Measurements from ENCODE around the gene VTI1B.

VTI1B gene

DNA sequence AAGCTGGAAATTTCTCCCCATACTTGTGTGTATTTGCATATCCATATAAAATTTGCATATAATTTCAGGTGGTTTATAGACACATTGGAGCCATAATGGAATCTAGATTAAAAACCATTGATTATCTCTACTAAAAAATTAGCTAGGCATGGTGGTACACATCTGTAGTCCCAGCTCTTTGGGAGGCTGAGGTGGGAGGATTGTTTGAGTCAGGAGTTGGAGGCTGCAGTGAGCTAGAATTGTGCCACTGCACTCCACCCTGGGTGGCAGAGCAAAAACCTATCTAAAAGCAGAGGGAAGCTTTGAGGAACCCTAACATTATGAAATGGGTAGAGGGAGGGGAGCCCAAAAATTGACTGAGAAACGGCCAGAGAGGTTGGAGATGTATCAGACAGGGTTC is 23.7 kb upstream of the VTI1B start:
- Mint-ChIP-seq H3K27me3 (ENCODE audit: low read depth) (peaks cover 4% of the 10 kb centered on the region), H3K4me3 (no peak overlapping the region), H3K27ac (no peak overlapping the region), H3K9me3 (no peaks in the 10 kb centered on the region), H3K4me1 (peaks cover 17% of the 10 kb centered on the region), H3K36me3 (ENCODE audit: low read depth) (no peaks in the 10 kb centered on the region)
- TF ChIP-seq, protein P1, sequence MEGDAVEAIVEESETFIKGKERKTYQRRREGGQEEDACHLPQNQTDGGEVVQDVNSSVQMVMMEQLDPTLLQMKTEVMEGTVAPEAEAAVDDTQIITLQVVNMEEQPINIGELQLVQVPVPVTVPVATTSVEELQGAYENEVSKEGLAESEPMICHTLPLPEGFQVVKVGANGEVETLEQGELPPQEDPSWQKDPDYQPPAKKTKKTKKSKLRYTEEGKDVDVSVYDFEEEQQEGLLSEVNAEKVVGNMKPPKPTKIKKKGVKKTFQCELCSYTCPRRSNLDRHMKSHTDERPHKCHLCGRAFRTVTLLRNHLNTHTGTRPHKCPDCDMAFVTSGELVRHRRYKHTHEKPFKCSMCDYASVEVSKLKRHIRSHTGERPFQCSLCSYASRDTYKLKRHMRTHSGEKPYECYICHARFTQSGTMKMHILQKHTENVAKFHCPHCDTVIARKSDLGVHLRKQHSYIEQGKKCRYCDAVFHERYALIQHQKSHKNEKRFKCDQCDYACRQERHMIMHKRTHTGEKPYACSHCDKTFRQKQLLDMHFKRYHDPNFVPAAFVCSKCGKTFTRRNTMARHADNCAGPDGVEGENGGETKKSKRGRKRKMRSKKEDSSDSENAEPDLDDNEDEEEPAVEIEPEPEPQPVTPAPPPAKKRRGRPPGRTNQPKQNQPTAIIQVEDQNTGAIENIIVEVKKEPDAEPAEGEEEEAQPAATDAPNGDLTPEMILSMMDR (IDR thresholded peaks at IDR 0.05; ENCODE audit: unreplicated experiment in 3 of 3): no peak

DNA sequence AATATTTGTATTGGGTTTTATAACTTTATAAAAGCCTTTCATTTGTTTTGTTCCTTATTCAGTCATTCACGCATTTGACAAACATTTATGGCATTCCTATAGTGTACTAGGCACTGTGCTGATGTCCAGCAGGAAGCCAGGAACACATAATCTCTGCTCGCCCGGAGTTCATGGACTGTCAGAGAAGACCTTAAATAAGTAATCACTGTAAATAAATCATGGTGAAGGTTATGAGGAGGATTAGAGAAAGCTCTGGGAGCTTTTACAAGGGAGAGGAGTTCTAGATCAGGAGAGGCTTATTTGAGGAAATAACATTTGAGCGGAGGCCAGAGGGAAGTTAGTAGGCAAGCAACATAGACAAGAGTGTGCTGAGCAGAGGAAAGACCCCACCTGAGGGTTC is 22.6 kb upstream of the VTI1B start:
- Mint-ChIP-seq H3K4me3 (no peak overlapping the region), H3K4me1 (peaks cover 27% of the 10 kb centered on the region), H3K27ac (no peak overlapping the region), H3K27me3 (ENCODE audit: low read depth) (peaks cover 4% of the 10 kb centered on the region), H3K9me3 (no peaks in the 10 kb centered on the region), H3K36me3 (ENCODE audit: low read depth) (peaks cover 8% of the 10 kb centered on the region)
- TF ChIP-seq, protein P1 (IDR thresholded peaks at IDR 0.05; ENCODE audit: unreplicated experiment in 3 of 3): no peak

- Mint-ChIP-seq H3K27me3 (ENCODE audit: low read depth) (peaks cover 4% of the 10 kb centered on the region), H3K36me3 (ENCODE audit: low read depth) (peaks cover 22% of the 10 kb centered on the region), H3K4me1 (peaks cover 27% of the 10 kb centered on the region), H3K4me3 (peak within 1 kb of the TSS; percentile 89 to 95 (median 93)), H3K9me3 (no peaks in the 10 kb centered on the region), H3K27ac (peak within 1 kb of the TSS; percentile 85 to 94 (median 86))
- TF ChIP-seq, protein P1 (IDR thresholded peaks at IDR 0.05; ENCODE audit: unreplicated experiment in 3 of 3): no peak
Observed at GRCh38 chr14:67695394-67695949, 21.0 kb upstream of the VTI1B start, which contains the start of gene RDH11. TSS of gene RDH11 (minus strand) at chr14:67695764. CDS start at chr14:67695703, 61 bp downstream.

DNA sequence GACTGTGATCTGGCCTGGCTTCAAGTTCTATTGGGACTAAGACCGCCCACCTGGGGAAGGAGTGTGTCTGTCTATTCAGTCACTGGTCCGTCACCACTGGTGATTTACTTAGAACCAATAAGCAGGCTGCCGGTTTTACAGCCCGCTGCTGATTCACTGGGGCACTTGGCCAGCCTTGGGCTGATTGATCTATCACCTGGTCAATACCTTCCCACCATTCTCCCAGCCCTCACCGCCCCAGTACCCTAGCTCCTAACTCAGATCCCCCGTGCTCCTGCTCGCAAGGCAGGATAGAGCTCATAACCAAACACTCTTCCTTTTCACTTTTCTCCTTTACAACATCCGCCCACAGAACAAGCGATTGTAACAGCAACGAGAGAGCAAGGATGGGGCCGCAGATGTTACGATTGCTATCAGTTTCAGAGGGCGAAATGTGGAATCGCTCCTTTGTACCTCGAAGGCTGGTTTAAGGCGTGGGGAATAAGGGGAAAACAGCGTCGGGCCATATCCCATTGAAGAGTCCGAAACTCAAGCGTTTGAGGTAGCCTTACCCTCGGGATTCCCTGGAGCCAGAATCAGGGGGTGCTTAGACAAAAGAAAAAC is 20.5 kb upstream of the VTI1B start:
- Mint-ChIP-seq H3K4me1 (peaks cover 27% of the 10 kb centered on the region), H3K4me3 (peak overlapping the region; percentile 89 to 95 (median 93)), H3K27ac (peak overlapping the region; percentile 85 to 94 (median 86)), H3K27me3 (ENCODE audit: low read depth) (peaks cover 4% of the 10 kb centered on the region), H3K36me3 (ENCODE audit: low read depth) (peaks cover 28% of the 10 kb centered on the region), H3K9me3 (no peaks in the 10 kb centered on the region)
- TF ChIP-seq, protein P1 (IDR thresholded peaks at IDR 0.05; ENCODE audit: unreplicated experiment in 3 of 3): no peak

DNA sequence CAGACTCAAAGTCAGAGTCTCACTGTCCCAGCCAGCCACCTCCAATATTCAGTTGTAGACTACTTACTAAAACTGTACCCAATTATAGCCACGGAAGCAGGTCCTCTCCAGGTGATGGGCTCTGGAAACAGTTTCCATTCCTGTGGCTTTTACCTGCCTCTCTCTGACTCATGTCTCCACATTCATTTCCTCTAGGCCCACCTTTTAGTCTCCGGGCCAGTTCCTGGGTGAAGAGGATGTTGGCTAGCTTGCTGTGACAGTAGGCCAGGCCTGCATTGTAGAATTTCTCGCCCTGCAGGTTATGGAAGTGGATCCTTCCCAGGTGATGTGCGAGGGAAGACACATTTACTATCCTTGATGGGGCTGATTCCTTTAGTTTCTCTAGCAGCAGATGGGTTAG is 15.6 kb upstream of the VTI1B start:
- Mint-ChIP-seq H3K4me1 (peaks cover 19% of the 10 kb centered on the region), H3K27ac (no peak overlapping the region), H3K9me3 (no peaks in the 10 kb centered on the region), H3K36me3 (ENCODE audit: low read depth) (peaks cover 71% of the 10 kb centered on the region), H3K4me3 (no peak overlapping the region), H3K27me3 (ENCODE audit: low read depth) (no peaks in the 10 kb centered on the region)
- TF ChIP-seq, protein P1 (IDR thresholded peaks at IDR 0.05; ENCODE audit: unreplicated experiment in 3 of 3): no peak

- no peaks in the 10 kb centered on the region for H3K9me3 Mint-ChIP-seq
- TF ChIP-seq, protein P1 (IDR thresholded peaks at IDR 0.05; ENCODE audit: unreplicated experiment in 3 of 3): no peak
- peak overlapping the region; percentile 72 to 93 (median 83) for H3K27ac Mint-ChIP-seq
- no peaks in the 10 kb centered on the region for H3K27me3 Mint-ChIP-seq (ENCODE audit: low read depth)
- H3K4me1 Mint-ChIP-seq: no peaks in the 10 kb centered on the region
- H3K36me3 Mint-ChIP-seq (ENCODE audit: low read depth): peaks cover 71% of the 10 kb centered on the region
- peak overlapping the region in 1 of 3 experiments; percentile 0 for H3K4me3 Mint-ChIP-seq
Observed at GRCh38 chr14:67683842-67684241, 9.4 kb upstream of the VTI1B start.

Measured in nephron (organoid).